ENCODE results near the gene LAYN. TPM values are rescaled to one million over a fixed set of nuclear protein-coding genes. Genes with fewer than 3 reads are reported as not detected.
A peak's percentile ranks its signal among the peaks of the same experiment; 100 is the strongest.

LAYN gene, protein sequence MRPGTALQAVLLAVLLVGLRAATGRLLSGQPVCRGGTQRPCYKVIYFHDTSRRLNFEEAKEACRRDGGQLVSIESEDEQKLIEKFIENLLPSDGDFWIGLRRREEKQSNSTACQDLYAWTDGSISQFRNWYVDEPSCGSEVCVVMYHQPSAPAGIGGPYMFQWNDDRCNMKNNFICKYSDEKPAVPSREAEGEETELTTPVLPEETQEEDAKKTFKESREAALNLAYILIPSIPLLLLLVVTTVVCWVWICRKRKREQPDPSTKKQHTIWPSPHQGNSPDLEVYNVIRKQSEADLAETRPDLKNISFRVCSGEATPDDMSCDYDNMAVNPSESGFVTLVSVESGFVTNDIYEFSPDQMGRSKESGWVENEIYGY
- 59.2 and 61.0 TPM in 2 replicates for total RNA-seq (2014; rRNA removed; shearing (Covaris generic))
- polyA plus RNA-seq (2015; cell fraction: cytosol; rRNA removed): 52.6 and 59.3 TPM in 2 replicates
- 32.3 and 35.2 TPM in 2 replicates for polyA plus RNA-seq (2015; cell fraction: nucleus; rRNA removed)

DNA sequence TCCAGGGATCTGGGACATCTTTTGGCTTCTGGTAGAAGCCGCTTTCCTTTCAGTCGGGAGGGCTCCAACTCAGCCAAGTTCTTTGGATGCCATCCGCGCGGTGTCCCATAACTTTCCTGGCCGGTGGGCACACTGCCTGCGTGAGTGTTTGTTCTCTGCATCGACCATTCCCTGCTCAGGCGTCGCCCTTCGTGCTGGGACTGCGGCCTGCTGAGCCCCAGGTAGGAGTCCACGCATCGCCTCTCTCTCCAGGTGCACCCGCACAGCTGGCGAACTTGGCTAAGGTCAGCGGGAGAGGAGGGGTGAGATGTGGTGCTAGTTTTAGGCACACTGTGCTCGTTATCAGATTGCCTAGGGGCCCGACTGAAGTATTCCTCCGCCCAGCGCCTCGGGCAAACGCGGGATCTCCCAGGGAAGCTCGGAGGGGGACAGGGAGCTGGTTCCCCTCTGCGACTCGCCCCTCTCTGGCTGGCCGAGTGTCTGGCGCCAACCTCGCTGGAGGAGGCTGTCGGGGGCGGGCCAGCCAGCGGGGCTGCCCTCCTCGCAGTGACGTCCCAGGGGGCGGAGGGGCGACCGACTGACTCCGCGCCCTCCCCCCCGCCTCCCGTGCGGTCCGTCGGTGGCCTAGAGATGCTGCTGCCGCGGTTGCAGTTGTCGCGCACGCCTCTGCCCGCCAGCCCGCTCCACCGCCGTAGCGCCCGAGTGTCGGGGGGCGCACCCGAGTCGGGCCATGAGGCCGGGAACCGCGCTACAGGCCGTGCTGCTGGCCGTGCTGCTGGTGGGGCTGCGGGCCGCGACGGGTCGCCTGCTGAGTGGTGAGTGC is at the start of gene LAYN:
Gene LAYN, plus strand, starts transcription at position 607 of the 823 bp plus-strand sequence. Its CDS starts 124 bp downstream, at position 731.
- DNase-seq (ENCODE audit: low read depth): peak; percentile 66

DNA sequence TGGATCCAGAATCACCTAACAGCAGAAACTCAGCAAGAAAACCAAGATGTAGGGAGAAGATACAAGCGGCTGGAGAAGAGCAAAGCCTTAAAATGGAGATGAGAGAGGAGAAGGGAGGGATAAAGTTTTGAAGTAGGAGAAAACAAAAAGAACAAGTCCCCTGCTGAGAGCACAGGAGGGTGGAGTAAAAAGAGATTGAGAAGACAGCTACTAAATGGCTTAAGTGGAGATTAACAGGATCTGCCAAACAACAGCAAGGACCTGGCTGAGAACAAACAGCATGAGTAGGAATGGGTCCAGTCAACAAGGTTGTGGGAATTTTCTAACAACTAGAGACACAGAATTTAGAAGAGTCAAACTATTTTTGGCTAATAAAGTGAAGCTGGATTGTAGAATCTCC is 46.5 kb upstream of the LAYN start:
- no peak for DNase-seq (ENCODE audit: low read depth)

DNA sequence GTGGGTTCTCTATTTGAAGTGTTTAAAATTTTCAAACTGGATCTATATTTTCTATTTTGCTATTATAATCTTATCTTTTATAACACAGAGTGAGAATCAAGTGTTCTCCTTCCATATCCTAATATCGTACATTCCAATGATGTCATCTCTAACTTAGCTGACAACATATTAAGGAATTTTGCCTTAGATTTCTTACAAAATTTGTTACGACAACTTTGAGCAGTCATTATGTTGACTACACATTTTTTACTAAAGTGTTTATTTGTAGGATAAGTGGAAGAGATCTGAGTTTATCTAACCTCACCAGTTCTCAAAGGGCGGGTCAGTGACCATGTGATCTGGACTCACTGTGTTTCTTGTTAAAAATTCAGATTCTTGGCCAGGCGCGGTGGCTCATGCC is 41.0 kb upstream of the LAYN start:
- no peak for DNase-seq (ENCODE audit: low read depth)

DNA sequence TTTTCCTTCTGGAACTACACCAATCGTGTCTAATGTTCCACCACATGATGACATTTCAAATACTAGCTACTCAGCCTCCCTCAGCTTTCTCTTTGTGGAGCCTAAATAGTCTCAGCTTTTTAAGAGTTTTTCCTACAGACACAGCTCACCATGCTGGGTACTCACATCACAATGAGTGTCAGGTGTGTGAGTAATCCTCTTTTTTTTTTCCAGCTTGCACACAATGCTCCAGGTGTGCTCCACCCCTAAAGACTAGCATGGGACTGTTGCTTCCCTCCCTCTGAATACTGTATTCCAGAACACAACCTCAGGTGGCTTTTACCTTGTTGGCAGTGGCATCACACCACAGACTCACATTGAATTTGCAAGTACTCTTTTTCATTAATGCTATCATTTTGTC is 40.0 kb upstream of the LAYN start:
- DNase-seq (ENCODE audit: low read depth): no peak

DNA sequence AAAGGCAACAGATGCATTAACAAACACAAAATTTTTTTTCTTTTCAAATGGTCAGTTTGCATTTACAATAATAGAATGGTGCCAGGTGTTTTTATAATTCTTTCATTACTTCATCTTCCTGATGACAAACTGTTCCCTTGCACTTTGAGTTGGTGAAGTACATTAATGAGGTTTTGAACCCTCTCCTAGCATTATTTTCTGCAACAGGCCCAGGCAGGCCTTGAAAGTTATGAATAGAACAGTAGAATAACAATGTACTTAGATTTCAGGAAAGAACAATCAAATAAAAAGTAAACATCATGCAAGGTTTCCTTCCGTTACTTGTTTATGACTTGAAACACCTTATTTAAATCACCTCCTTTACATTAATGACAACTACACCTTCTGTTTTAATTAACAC is 37.9 kb upstream of the LAYN start:
- DNase-seq (ENCODE audit: low read depth): no peak

DNA sequence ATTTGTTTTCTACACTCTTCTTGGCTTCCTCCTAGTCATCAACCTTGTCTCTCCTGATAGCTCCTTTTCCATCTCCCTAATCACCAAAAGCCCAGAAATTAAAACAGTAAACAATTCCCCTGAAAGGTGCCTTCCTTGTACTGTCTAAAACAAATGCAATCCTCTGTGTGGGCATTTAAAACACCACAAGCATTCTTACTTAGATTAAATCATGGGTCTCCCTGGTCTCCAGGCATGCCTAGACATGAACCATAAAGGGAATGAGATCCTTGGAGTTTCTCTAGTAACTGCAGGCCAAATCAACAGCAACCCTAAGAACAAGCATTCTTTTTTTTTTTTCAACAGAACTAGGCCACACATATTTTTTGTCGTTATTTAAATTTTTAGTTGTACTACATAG is 30.2 kb upstream of the LAYN start:
- no peak for DNase-seq (ENCODE audit: low read depth)

DNA sequence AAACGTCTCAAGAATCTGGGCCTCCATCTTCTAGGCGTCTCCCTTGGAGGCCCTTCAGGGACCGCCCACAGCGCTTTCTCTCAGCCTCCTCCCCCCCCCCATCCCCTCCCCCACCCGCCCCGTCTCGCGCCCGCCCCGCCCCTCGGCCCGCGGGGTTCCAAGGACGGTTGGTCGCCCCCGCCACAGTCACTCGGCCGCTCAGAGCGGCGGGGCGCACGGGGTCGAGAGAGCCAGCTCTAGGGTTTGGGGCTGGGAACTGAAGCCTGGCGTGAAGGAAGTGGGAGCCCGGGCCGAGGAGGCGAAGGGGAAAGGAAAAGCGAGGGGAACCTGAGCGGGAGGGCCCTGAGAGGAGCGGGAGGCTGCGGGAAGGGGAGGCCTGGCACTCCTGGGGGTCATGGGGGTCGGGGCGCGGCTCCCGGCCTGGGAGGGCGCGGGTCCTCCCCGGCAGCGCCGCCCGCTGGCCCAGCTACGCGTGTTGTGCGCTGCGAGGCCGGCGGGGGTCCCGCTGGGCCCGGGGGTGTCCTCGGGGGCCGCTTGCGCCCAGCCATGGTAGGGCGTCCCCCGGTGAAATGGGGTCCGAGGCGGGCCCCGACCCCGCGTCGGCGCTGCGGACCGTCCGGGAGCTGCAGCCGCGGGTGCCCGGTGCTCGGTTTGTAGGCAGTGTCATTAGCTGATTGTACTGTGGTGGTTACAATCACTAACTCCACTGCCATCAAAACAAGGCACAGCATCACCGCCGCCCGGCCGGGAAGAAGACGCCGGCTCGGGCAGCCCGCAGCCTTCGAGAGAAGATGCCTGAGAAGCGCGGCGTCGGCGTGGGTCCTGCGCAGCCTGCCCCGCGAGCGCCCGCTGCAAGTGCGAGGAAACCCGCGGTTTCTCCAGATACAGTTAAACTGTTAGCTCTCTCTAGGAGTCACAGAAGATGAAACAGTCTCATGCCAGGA is 28.0 kb upstream of the LAYN start, which contains the start of gene BTG4:
Gene BTG4, minus strand, starts transcription at position 91 of the 944 bp plus-strand sequence. CDS start 13,610 bp downstream, outside the sequence.
- DNase-seq (ENCODE audit: low read depth): no peak

DNA sequence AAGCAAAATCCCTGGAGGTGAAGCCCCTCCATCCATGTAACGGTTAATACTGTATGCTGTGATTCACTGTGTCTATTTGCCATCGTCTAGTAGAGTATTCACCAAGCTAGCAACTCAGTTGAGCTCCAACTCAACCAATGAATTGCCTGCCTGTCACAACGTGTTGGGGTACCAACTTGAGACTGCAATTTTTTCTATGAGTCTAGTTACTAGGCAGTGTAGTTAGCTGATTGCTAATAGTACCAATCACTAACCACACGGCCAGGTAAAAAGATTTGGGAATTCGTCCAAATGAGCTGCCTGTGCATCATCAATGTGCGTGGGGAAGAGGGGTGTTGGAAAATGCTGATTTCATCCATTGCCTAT is 27.3 kb upstream of the LAYN start:
- no peak for DNase-seq (ENCODE audit: low read depth)

DNA sequence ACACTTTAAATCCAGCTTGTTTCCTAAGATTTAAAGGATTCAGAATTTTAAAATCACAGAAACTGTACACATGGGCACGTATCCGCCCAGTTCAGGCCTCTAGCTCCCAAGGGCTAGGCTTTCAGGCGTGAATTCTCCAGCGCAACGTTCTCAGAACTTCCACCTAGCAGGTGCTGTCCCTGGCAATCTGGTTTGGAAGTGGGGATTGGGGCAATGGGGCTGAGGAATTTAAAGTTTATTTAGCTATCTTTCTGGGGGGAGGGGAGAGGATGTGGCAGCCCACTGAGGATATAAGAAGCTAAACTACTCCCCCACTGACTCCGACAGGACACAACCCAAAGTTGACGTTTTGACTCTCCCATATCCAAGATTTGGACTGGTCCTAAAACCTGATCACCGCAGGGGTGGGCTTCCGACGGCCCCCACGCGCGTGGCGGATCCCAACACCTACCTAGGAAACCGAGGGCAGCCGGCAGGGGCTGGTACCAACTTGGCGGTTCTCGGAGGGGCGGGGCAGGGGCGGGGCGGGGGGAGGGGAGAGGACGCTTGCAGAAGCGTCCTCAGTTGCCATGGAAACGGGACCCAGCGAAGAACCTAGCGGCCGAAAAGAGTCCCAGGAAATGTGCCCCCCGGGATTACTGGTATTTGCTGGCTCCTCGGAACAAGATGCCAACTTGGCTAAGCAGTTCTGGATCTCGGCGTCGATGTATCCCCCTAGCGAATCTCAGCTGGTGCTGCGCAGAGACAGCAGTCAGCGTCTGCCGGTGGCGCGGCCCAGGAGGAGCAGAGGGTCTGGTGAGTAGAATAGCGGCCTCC is 26.1 kb upstream of the LAYN start, which contains the start of gene HOATZ:
Gene HOATZ, plus strand, starts transcription at position 563 of the 816 bp plus-strand sequence. Its CDS starts 7 bp downstream, at position 570.
- no peak for DNase-seq (ENCODE audit: low read depth)

DNA sequence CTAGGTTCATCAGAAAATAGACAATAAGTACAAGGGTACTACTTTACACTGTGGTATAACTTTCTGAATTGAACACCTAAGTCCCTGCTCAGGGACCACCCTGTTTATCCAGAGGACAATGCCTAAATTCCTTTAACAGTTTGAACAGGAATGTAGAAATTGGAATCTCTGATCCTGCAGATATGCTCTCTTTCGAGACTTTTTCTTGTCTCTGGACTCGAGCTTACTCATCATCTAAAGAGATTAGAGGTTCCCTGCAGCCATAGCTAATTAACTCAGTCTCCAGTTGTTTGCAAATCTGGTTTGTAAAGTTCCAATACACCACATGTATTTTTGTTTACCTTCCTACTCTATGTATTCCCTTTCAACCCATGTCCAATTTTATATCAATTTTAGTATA is 24.9 kb upstream of the LAYN start:
- DNase-seq (ENCODE audit: low read depth): no peak

DNA sequence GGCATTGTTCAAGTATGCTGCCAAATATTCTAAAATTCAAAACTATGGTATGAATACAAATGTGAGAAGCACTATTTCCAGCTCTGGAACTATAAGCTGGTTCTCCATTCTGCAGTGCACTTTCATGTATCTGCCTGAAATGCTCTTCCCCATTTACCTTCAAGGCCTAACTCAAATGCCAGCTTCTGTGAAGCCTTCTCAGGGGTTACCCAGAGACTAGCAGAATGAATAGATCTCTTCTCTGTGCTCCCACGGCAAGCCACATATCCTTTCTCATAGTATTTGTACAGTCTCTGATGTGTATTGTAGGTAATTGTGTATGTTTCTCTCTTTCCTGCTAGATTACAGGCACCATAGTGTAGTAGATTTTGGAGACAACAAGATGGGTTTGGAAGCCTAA is 21.9 kb upstream of the LAYN start:
- DNase-seq (ENCODE audit: low read depth): no peak

DNA sequence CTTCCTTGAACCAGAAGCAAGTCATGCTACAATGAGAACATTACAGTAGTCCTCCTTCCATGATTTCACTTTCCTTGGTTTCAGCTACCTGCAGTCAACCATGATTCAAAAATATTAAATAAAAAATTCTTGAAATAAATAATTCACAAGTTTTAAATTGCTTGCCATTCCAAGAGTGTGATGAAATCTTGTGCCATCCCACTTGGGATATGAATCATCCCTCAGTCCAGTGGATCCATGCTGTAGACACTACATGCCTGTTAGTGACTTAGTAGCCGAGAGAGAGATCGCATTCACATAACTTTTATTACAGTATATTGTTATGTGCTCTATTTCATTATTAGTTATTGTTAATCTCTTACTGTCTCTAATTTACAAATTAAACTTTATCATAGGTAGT is 20.0 kb upstream of the LAYN start:
- DNase-seq (ENCODE audit: low read depth): no peak

DNA sequence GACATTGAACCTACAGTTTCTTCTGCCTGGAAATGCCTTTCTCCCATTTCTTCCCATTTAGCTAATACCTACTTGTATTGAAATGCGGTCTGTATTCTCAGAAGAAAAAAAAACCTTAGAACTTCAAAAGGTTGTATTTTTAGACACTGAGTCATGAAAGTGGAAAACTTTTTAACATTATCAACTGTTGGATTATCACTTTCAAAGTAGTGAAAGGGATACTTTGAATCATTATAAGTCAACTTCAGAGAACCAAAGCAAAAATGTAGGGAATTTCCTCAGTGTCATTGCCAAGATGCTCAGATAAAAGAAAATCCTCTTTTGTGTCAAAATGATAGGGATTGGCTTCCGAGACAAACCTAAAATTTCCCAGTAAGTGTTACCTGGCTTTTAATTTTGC is 19.4 kb upstream of the LAYN start:
- DNase-seq (ENCODE audit: low read depth): no peak

DNA sequence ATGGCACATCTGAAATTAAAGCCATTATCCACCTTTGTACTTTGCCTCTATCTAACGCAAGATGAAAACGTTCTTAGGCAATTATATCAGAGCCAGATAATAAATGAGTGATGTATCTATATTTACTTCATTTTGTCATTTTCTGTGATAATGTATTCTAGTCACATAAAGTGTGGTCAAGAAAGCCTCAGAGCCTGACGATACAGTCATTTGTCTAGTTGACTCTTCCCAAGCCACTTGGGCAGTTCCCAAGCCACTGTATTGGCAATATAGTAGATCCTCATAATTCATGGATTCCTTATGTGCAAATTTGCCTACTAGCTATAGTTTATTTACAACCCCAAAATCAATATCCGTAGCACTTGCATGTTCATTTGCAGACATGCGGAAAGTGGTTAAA is 18.1 kb upstream of the LAYN start:
- no peak for DNase-seq (ENCODE audit: low read depth)

DNA sequence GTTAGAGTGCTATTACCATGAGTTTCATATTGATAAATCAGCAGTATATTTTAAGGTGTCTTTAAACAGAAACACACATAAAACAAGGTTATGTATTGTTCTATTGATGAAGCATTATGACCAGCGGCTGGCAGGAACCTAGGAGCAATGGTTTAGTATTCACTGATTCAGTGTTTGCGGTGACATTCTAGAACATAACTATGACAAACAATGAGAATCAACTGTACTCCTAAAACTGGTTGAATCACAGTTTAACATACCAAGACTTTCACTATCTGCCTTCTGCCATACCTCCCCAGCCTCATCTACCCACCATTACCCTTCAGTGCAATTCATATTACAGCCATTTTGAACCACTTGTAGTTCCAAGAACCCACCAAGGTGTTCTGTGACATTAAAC is 17.2 kb upstream of the LAYN start:
- no peak for DNase-seq (ENCODE audit: low read depth)

DNA sequence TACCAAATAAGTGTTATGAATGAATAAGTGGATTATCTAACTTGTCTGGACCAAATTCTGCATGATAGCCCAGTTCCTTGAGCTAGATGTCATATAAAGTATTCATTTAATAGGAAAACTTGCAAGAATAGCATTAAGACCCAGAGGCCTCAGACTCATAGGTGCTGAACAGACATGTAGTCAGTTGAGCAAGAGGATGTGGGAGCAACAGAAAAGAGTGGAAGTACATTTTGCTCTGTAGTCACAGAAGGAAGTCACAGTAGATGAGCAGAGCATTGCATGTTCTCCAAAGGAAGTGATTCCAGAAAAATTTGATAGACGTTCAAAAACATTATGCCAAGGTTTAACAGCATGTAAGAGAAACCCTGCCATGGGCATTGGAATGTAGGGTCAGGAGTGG is 16.5 kb upstream of the LAYN start:
- no peak for DNase-seq (ENCODE audit: low read depth)

DNA sequence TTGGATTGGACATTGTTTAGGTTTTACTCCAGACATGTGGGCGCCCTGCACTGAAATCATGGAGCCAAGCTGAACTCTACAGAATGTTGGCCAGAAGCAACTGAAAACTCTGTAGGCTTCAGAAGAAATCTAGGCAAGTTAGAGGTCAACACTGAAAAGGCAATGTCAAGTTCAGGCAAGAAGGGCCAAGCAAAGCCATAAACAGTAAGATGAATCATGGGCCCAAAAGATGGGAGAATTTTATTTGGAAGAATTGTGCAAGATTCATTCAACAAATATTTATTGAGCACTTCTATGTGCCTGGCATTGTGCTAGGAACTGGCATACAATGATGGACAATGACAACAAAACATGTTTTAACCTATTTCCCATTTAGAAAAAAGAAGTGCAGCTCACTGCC is 15.1 kb upstream of the LAYN start:
- DNase-seq (ENCODE audit: low read depth): no peak

DNA sequence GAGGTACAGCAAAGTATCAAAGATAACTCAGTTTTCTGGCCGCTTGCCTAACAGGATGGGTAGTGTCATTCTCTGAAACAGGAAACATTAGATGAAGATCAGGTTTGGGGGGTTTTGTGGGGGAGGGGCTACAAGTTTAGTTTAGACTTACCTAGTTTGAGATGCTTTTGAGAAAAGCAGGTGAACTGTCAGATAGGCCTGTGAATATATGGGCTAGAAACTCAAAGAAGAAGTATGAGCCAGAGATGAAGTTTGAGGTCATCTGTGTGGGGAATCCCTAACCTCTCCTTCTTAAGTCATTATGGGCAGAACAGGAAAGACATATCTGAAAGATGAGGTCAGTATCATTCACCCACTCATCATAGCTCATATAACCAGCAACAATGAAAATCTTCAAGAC is 14.0 kb upstream of the LAYN start:
- peak; percentile 85 for DNase-seq (ENCODE audit: low read depth)

DNA sequence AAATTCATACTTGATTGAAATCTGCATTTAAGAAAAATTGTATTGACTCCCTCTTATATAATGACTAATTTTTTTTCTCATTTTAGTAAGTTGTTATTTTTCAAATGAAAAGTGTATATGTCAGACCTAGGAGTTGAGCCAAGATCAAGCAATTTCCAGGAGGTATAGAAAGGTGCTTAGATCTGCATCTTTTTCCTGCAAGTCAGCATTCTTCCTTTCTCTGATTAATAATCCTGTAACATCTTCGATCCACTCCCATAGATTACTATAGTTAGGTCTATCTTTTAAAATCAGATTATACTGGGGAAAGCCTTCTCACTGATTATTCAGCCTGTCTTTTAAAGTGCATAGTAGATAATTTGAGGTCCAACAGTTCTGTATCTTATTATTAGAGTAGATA is 13.2 kb upstream of the LAYN start:
- no peak for DNase-seq (ENCODE audit: low read depth)

DNA sequence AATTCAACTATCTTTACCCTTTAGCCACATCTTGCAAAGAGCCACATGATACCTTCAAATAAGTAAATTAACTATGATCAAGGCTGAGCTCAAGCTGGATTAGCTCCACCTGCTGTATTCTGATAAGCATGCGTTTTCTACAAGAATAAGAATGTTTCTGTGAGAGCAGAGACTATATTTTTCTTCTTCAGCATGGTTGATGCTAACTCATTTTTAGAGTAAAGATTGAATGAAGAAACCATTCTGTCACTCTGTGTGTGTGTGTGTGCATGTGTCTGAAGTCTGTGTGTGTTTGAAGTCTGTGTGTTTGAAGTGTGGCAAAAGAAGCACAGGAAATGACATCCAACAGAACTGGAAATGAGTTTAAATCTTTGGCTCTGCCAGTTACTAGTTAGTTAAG is 12.0 kb upstream of the LAYN start:
- DNase-seq (ENCODE audit: low read depth): peak; percentile 30

Data from HT1080 (cell line).